ENCODE measurements around the gene OR1D2. TPM values are rescaled to one million over a fixed set of nuclear protein-coding genes. Genes with fewer than 3 reads are reported as not detected.

OR1D2 gene
- total RNA-seq, 1 donor from 2014 or later, result not detected

- peaks cover 5% of the 10 kb centered on the region for H3K36me3 Mint-ChIP-seq (ENCODE audit: unreplicated experiment)
- DNase-seq, result no peak
- H3K27me3 Mint-ChIP-seq (ENCODE audit: unreplicated experiment), result peaks cover 4% of the 10 kb centered on the region
- H3K27ac Mint-ChIP-seq (ENCODE audit: unreplicated experiment), result no peak overlapping the region
- peaks cover 9% of the 10 kb centered on the region for H3K4me1 Mint-ChIP-seq (ENCODE audit: low read depth, unreplicated experiment)
- peaks cover 8% of the 10 kb centered on the region for H3K9me3 Mint-ChIP-seq (ENCODE audit: unreplicated experiment)
- no peak overlapping the region for H3K4me3 Mint-ChIP-seq (ENCODE audit: unreplicated experiment)
- no peak for TF ChIP-seq CTCF (IDR thresholded peaks at IDR 0.05; ENCODE audit: partially characterized antibody, unreplicated experiment)
Measured at GRCh38 chr17:3039736-3040135, 64.5 kb downstream of the OR1D2 start.

- H3K4me3 Mint-ChIP-seq (ENCODE audit: unreplicated experiment), result no peak overlapping the region
- peaks cover 5% of the 10 kb centered on the region for H3K36me3 Mint-ChIP-seq (ENCODE audit: unreplicated experiment)
- H3K27me3 Mint-ChIP-seq (ENCODE audit: unreplicated experiment), result peaks cover 6% of the 10 kb centered on the region
- DNase-seq, result no peak
- no peak overlapping the region for H3K27ac Mint-ChIP-seq (ENCODE audit: unreplicated experiment)
- H3K4me1 Mint-ChIP-seq (ENCODE audit: low read depth, unreplicated experiment), result peaks cover 13% of the 10 kb centered on the region
- no peak for TF ChIP-seq CTCF (IDR thresholded peaks at IDR 0.05; ENCODE audit: partially characterized antibody, unreplicated experiment)
- peaks cover 10% of the 10 kb centered on the region for H3K9me3 Mint-ChIP-seq (ENCODE audit: unreplicated experiment)
Measured at GRCh38 chr17:3038941-3039340, 65.3 kb downstream of the OR1D2 start.

Other genes with a start within 250 kb of the OR1D2 start
- not detected for gene OR1D5, start 40.8 kb downstream of the OR1D2 start, total RNA-seq (ENCODE audit: unreplicated experiment)
- not detected for gene OR1G1, start 23.1 kb upstream of the OR1D2 start, total RNA-seq (ENCODE audit: unreplicated experiment)
- gene OR1A2, start 93.1 kb upstream of the OR1D2 start, total RNA-seq (ENCODE audit: unreplicated experiment), result not detected
- not detected for gene OR1A1, start 103.2 kb upstream of the OR1D2 start, total RNA-seq (ENCODE audit: unreplicated experiment)
- 0.59 TPM for gene OR3A1, start 193.9 kb upstream of the OR1D2 start, total RNA-seq (ENCODE audit: unreplicated experiment)